GM12872 (cell line): ENCODE data around the gene ADAT1.

Experiments used
- CTCF ChIP-seq: IDR thresholded peaks from 3 replicates; pipeline ENCODE4 v1.5.1; 2011; ENCODE audit warnings: low read depth, mild to moderate bottlenecking, low read length, moderate library complexity; ENCODE audit not compliant: insufficient read depth

ADAT1 gene

GRCh38 chr16:75647492-75648264, 24.6 kb upstream of the ADAT1 start, which contains the start of the genes KARS1 and TERF2IP:
TSS of gene KARS1 (minus strand) at chr16:75647665. CDS start at chr16:75647639, 26 bp downstream.
TSS of gene TERF2IP (plus strand) at chr16:75647773. CDS start at chr16:75647883, 110 bp downstream.
- TF ChIP-seq CTCF = no peak

- no peak for TF ChIP-seq CTCF
These were observed 24.0 kb upstream of the ADAT1 start for GRCh38 chr16:75647112-75647491.

DNA sequence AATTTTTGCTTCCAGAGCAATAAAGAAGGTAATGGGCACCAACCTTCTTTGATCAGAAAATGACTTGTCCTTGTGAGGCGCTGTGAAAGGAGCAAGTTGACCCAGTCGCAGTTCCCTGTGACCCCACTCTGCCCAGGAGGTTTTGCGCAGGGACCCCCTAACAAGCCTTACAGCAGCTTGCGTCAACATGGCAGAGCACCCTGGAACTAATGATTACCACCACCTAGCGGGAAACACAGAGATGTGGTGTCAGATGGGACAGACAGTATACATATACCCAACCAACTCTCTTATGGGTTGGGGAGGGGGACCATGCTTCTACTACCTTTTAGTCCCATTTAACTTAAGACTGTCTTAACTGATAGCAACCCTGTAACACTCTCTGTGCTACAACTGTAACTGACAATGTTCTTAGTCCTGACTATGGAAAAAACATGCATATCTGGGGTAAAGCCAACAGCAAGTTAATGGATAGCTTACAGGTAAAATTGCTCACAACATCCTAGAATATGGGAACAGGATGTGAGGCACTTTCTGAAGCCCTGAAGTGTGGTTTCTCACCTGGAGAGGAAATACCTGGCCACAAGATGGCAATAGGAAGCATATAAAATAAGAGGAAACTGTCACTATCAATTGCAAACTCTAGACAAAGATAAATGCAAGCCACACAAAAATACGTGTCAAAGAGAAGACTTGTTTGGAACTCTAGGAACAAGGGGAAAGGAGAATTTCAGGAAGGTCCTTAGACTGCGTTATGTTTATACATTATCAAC, 21.3 kb upstream of the ADAT1 start:
- TF ChIP-seq CTCF = no peak

- TF ChIP-seq CTCF = no peak
These were observed 17.5 kb upstream of the ADAT1 start for GRCh38 chr16:75640598-75640997.

DNA sequence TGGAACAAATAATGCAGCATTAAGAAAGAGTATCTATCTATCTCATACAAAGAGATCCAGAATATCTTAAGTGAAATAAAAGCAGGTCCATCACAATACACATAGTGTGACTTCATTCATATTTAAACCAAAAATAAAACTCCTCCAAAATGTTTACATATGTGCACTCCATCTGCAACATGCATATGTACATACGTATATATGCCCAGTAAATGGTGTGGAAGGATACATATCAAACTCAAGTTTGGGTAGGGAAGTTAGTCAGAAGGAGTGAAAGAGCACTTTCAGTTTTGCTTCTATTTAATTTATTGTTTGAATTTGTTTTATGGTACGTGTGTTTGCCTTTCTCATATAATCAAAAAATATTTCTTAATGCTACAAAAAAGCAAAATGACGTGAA, 12.0 kb upstream of the ADAT1 start:
- TF ChIP-seq CTCF = no peak

- TF ChIP-seq CTCF = no peak
These were observed 9.8 kb upstream of the ADAT1 start for GRCh38 chr16:75632857-75633256.

GRCh38 chr16:75630052-75630451, 7.0 kb upstream of the ADAT1 start:
- TF ChIP-seq CTCF = no peak
